K562 (cell line): Measurements from ENCODE around the gene CNKSR2. TPM values are rescaled to one million over a fixed set of nuclear protein-coding genes. Genes with fewer than 3 reads are reported as not detected.

Source experiments
- ATAC-seq: fragments of 200-7000 bp; cut with Tn5 transposase; 3 replicates; pipeline ENCODE4 v1.9.1; 2020; ENCODE audit warnings: moderate library complexity
- BruUV-seq: library from RNA; stranded (reverse); fragments of 400-500 nt; replicated peaks from 2 replicates; lab custom pipeline; 2021; lab: Mats Ljungman, UMichigan
- CTCF ChIA-PET: fragments of 300-600 bp; formaldehyde crosslinking; extraction: SDS; loops from one replicate; lab custom pipeline; 2021; ENCODE audit warnings: low intra/inter-chr PET ratio; lab: Yijun Ruan, JAX
- POLR2A ChIA-PET: fragments of 300-600, 350-650 bp; sonication (Branson Sonifier 250); formaldehyde crosslinking; extraction: SDS; loops from one replicate; lab custom pipeline; 2021; ENCODE audit warnings: antibody characterized with exemption, inconsistent platforms; lab: Yijun Ruan, JAX
- DNase-seq, 4 experiments: peaks; one replicate each; pipeline versions ENCODE4 v3.0.0 to v3.0.0-alpha.2; 2011 to 2018; ENCODE audit warnings: low spot score in 3 of 4, mixed read lengths in 3 of 4; ENCODE audit errors: extremely low read depth in 1 of 4
- FAIRE-seq: peaks from 2 replicates; lab custom pipeline; 2011; peaks lifted over from hg19 to GRCh38; lab: Jason Lieb, UNC
- H2AFZ ChIP-seq: 2 replicates; pipeline ENCODE4 v1.6.0; 2011; ENCODE audit warnings: low read depth, low read length, control low read depth, inconsistent platforms
- H3K27ac ChIP-seq: fragments of 200-600 bp; 3 replicates; pipeline ENCODE4 v1.8.0; 2011; ENCODE audit warnings: low read depth, mild to moderate bottlenecking, control low read depth, inconsistent platforms, low read length, moderate library complexity, mixed read lengths; ENCODE audit errors: extremely low read depth
- H3K27me3 ChIP-seq, 2 experiments: fragments of 300-600 bp in 1 of 2; 2 replicates in 1 of 2; 3 replicates in 1 of 2; pipeline versions ENCODE4 v1.6.0 to v1.8.0; 2011; ENCODE audit warnings: inconsistent platforms in 2 of 2, low read length in 2 of 2, mild to moderate bottlenecking in 1 of 2, mixed read lengths in 1 of 2, moderate library complexity in 1 of 2; ENCODE audit not compliant: control insufficient read depth in 2 of 2, insufficient read depth in 2 of 2
- H3K36me3 ChIP-seq: fragments of 300-600 bp; 3 replicates; pipeline ENCODE4 v1.8.0; 2011; ENCODE audit warnings: mild to moderate bottlenecking, low read length, inconsistent platforms; ENCODE audit not compliant: control insufficient read depth, insufficient read depth
- H3K4me1 ChIP-seq, 2 experiments: fragments of 200-600 bp in 1 of 2; replicated peaks in 1 of 2; 2 replicates in 1 of 2; 3 replicates in 1 of 2; pipeline versions ENCODE4 v1.5.1 to v1.8.0; 2011; ENCODE audit warnings: inconsistent platforms in 2 of 2, low read length in 2 of 2, mild to moderate bottlenecking in 1 of 2, mixed read lengths in 1 of 2, moderate library complexity in 1 of 2; ENCODE audit not compliant: control insufficient read depth in 2 of 2, insufficient read depth in 2 of 2
- H3K4me2 ChIP-seq: 2 replicates; pipeline ENCODE4 v1.6.1; 2011; ENCODE audit warnings: low read length, control low read depth, inconsistent platforms, mixed read lengths; ENCODE audit not compliant: insufficient read depth
- H3K4me3 ChIP-seq: fragments of 200-600 bp; sonication (generic), shearing (Covaris generic); 2 replicates; pipeline ENCODE4 v1.5.1; 2016; ENCODE audit warnings: control low read depth, inconsistent platforms
- H3K79me2 ChIP-seq: fragments of 200-600 bp; 3 replicates; pipeline ENCODE4 v1.8.0; 2011; ENCODE audit warnings: low read length, inconsistent platforms; ENCODE audit not compliant: control insufficient read depth, insufficient read depth
- H3K9ac ChIP-seq, 2 experiments: 2 replicates each; pipeline versions ENCODE4 v1.6.0 to v1.6.1; 2011; ENCODE audit warnings: low read depth in 2 of 2, low read length in 2 of 2, control low read depth in 1 of 2, inconsistent platforms in 1 of 2, mild to moderate bottlenecking in 1 of 2, mixed read lengths in 1 of 2; ENCODE audit not compliant: insufficient read depth in 1 of 2
- H3K9me1 ChIP-seq: one replicate; pipeline ENCODE4 v1.6.0; 2011; ENCODE audit warnings: inconsistent platforms, mild to moderate bottlenecking, low read length, moderate library complexity; ENCODE audit not compliant: control insufficient read depth, insufficient read depth
- H3K9me3 ChIP-seq: replicated peaks from 2 replicates; pipeline ENCODE4 v1.5.1; 2011; ENCODE audit warnings: low read depth, low read length, inconsistent platforms; ENCODE audit not compliant: control insufficient read depth, insufficient read depth
- H4K20me1 ChIP-seq: replicated peaks from 2 replicates; pipeline ENCODE4 v1.6.1; 2011; ENCODE audit warnings: low read length, inconsistent platforms, mixed read lengths; ENCODE audit not compliant: control insufficient read depth, insufficient read depth
- EP400 ChIP-seq: fragments of 450-650 bp; IDR thresholded peaks from 2 replicates; pipeline ENCODE4 v1.6.1; 2017; ENCODE audit warnings: antibody characterized with exemption, mild to moderate bottlenecking, moderate library complexity
- KDM5B ChIP-seq: fragments of 200-600 bp; sonication (generic); IDR thresholded peaks from 2 replicates; pipeline ENCODE4 v1.6.1; 2012; ENCODE audit warnings: low read depth, mild to moderate bottlenecking, moderate library complexity, low read length, control low read depth, inconsistent platforms; ENCODE audit not compliant: insufficient replicate concordance
- KLF13 ChIP-seq: fragments of 450-650 bp; IDR thresholded peaks from 2 replicates; pipeline ENCODE4 v1.6.1; 2016; ENCODE audit warnings: missing genetic modification characterization, low read depth, mild to moderate bottlenecking, missing compliant biosample characterization, moderate library complexity, borderline replicate concordance
- SRSF1 ChIP-seq: fragments of 200-400 bp; formaldehyde crosslinking; IDR thresholded peaks from 2 replicates; pipeline ENCODE4 v1.6.1; 2017; ENCODE audit warnings: mild to moderate bottlenecking, low read depth, low read length, moderate library complexity
- ZFP36 ChIP-seq: fragments of 150-350 bp; IDR thresholded peaks from 2 replicates; pipeline ENCODE4 v1.6.1; 2018; ENCODE audit warnings: low read length, low read depth; ENCODE audit not compliant: partially characterized antibody
- WGBS: fragments of 100-300 bp; shearing (Covaris generic); methylation state at CpG from one replicate; pipeline ENCODE4 v1.1.6; 2016; ENCODE audit warnings: low coverage, mixed read lengths; ENCODE audit not compliant: insufficient coverage; ENCODE audit errors: missing lambda C conversion rate; 5-methylcytosine and 5-hydroxymethylcytosine counted together
- in situ Hi-C: fragments of 300-500 bp; cut with MboI; formaldehyde crosslinking; loops from 4 replicates; pipeline ENCODE4 v1.15.0; 2018; ENCODE audit warnings: inconsistent platforms, mixed read lengths
- intact Hi-C: fragments of 100-400 bp; cut with micrococcal nuclease; formaldehyde crosslinking; loops from 2 replicates; pipeline ENCODE4 v1.14.2; 2022
- polyA plus RNA-seq, 8 experiments: library from polyadenylated mRNA; depleted of rRNA in 4 of 8; stranded (reverse) in 5 of 8; unstranded in 3 of 8; fragments of >200 nt; fragmentation: Nextera tagmentation in 2 of 8; fragmentation: Illumina TruSeq in 1 of 8; extraction: Ambion mirVana in 2 of 8; extraction: Trizol in 1 of 8; gene quantifications; 2 replicates each; pipeline versions ENCODE4 v1.2.1 to v1.2.3, GENCODE V29; 2011 to 2014; ENCODE audit warnings: inconsistent platforms in 1 of 8, missing spikeins in 1 of 8
- total RNA-seq, 7 experiments: library from RNA; depleted of rRNA in 6 of 7; stranded (reverse); fragments of >200 nt in 6 of 7; fragmentation: Illumina TruSeq in 2 of 7; extraction: Trizol in 2 of 7; gene quantifications; 2 replicates each; pipeline versions ENCODE4 v1.2.1 to v1.2.3, GENCODE V29; 2011 to 2021; ENCODE audit warnings: low replicate concordance in 1 of 7
- TF ChIP-seq, protein P1 (sequence below): fragments of 450-650 bp; IDR thresholded peaks from 2 replicates; pipeline ENCODE4 v1.6.1; 2016
- TF ChIP-seq, protein P2 (sequence below): fragments of 450-650 bp; IDR thresholded peaks from 2 replicates; pipeline ENCODE4 v1.7.0; 2016; ENCODE audit warnings: borderline replicate concordance
- TF ChIP-seq, protein P3 (sequence below), 2 experiments: fragments of 150-350 bp in 1 of 2; IDR thresholded peaks; 2 replicates each; pipeline ENCODE4 v1.6.1; 2012 to 2016; ENCODE audit warnings: low read depth in 2 of 2, low read length in 2 of 2, mild to moderate bottlenecking in 1 of 2, moderate library complexity in 1 of 2

CNKSR2 gene
- total and polyA plus RNA-seq, 9 of the 15 experiments (the other 6 are each of a cell fraction or from before 2014, with no cell fraction given): not detected

DNA sequence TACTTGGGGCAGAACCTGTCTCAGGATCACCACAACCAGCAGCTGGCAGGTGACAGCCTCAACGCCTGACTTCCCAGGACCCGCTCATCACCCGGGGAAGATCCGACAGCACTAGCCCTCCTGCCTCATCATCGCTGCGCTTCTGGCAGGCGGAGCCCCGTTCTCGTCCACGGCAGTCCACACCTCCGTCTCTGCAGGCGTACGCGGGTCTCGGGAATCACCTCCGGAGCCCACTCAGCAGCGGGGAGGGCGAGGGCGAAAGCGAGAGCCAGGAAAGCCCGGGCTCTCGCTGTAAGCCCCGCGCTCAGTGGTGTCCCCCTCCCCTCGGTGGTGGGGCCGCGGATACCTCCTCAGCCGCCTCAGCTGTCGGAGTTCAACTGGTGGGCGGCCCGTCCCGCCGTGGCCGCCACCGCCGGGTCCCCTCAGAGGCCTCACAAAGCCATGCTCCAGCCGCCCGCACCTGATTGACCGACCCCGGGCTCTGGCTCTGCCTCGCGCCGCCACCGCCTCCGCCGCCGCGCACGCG is 518 bp upstream of the CNKSR2 start:
- H2AFZ ChIP-seq: no peak overlapping the region
- no peaks in the 10 kb centered on the region for H3K4me1 ChIP-seq
- BruUV-seq: no TSS peak
- POLR2A ChIA-PET: no interaction called here
- no peaks in the 10 kb centered on the region for H3K36me3 ChIP-seq
- WGBS: 14% methylated on average over 31 of the region's 50 CpGs
- H3K79me2 ChIP-seq: no peaks in the 10 kb centered on the region
- FAIRE-seq (no peak), DNase-seq (no peak), ATAC-seq (no peak)
- in situ Hi-C loops: no loop called here
- H3K9me3 ChIP-seq: no peaks in the 10 kb centered on the region
- no peaks in the 10 kb centered on the region for H4K20me1 ChIP-seq
- intact Hi-C loops: no loop called here
- CTCF ChIA-PET: no interaction called here
- no peaks in the 10 kb centered on the region for H3K9me1 ChIP-seq
- H3K27ac ChIP-seq: no peak overlapping the region
- no peak overlapping the region for H3K4me2 ChIP-seq
- H3K4me3 ChIP-seq: no peak overlapping the region
- H3K9ac ChIP-seq: no peak overlapping the region
- H3K27me3 ChIP-seq: no peaks in the 10 kb centered on the region
- TF ChIP-seq, protein P1, sequence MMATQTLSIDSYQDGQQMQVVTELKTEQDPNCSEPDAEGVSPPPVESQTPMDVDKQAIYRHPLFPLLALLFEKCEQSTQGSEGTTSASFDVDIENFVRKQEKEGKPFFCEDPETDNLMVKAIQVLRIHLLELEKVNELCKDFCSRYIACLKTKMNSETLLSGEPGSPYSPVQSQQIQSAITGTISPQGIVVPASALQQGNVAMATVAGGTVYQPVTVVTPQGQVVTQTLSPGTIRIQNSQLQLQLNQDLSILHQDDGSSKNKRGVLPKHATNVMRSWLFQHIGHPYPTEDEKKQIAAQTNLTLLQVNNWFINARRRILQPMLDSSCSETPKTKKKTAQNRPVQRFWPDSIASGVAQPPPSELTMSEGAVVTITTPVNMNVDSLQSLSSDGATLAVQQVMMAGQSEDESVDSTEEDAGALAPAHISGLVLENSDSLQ: no peak
- TF ChIP-seq KDM5B (no peak), EP400 (no peak), ZFP36 (no peak), KLF13 (no peak), SRSF1 (no peak)
- TF ChIP-seq, protein P2, sequence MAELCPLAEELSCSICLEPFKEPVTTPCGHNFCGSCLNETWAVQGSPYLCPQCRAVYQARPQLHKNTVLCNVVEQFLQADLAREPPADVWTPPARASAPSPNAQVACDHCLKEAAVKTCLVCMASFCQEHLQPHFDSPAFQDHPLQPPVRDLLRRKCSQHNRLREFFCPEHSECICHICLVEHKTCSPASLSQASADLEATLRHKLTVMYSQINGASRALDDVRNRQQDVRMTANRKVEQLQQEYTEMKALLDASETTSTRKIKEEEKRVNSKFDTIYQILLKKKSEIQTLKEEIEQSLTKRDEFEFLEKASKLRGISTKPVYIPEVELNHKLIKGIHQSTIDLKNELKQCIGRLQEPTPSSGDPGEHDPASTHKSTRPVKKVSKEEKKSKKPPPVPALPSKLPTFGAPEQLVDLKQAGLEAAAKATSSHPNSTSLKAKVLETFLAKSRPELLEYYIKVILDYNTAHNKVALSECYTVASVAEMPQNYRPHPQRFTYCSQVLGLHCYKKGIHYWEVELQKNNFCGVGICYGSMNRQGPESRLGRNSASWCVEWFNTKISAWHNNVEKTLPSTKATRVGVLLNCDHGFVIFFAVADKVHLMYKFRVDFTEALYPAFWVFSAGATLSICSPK: no peak
- TF ChIP-seq, protein P3, sequence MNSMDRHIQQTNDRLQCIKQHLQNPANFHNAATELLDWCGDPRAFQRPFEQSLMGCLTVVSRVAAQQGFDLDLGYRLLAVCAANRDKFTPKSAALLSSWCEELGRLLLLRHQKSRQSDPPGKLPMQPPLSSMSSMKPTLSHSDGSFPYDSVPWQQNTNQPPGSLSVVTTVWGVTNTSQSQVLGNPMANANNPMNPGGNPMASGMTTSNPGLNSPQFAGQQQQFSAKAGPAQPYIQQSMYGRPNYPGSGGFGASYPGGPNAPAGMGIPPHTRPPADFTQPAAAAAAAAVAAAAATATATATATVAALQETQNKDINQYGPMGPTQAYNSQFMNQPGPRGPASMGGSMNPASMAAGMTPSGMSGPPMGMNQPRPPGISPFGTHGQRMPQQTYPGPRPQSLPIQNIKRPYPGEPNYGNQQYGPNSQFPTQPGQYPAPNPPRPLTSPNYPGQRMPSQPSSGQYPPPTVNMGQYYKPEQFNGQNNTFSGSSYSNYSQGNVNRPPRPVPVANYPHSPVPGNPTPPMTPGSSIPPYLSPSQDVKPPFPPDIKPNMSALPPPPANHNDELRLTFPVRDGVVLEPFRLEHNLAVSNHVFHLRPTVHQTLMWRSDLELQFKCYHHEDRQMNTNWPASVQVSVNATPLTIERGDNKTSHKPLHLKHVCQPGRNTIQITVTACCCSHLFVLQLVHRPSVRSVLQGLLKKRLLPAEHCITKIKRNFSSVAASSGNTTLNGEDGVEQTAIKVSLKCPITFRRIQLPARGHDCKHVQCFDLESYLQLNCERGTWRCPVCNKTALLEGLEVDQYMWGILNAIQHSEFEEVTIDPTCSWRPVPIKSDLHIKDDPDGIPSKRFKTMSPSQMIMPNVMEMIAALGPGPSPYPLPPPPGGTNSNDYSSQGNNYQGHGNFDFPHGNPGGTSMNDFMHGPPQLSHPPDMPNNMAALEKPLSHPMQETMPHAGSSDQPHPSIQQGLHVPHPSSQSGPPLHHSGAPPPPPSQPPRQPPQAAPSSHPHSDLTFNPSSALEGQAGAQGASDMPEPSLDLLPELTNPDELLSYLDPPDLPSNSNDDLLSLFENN (IDR thresholded peaks at IDR 0.05; ENCODE audit: low read depth in 2 of 2, low read length in 2 of 2): no peak
